SK-N-SH (cell line): Measurements from ENCODE around the gene PCSK7. TPM values are rescaled to one million over a fixed set of nuclear protein-coding genes. Genes with fewer than 3 reads are reported as not detected.

Experiments used
- CTCF ChIA-PET: fragments of 300-600, 350-600 bp; formaldehyde crosslinking; extraction: SDS; loops from one replicate; lab custom pipeline; 2021; lab: Yijun Ruan, JAX
- POLR2A ChIA-PET: fragments of 350-600 bp; sonication (Branson Sonifier 250); formaldehyde crosslinking; extraction: SDS; loops from one replicate; lab custom pipeline; 2020; ENCODE audit warnings: antibody characterized with exemption, inconsistent platforms; lab: Yijun Ruan, JAX
- DNase-seq: peaks from one replicate; pipeline ENCODE4 v3.0.0; 2012
- H2AFZ ChIP-seq: fragments of 200-600 bp; sonication (generic); 2 replicates; pipeline ENCODE4 v1.8.1; 2016; ENCODE audit warnings: antibody characterized with exemption, mild to moderate bottlenecking, low read depth
- H3F3A ChIP-seq: fragments of 200-600 bp; sonication (generic); replicated peaks from 2 replicates; pipeline ENCODE3; 2016; ENCODE audit warnings: antibody characterized with exemption, mild to moderate bottlenecking; ENCODE audit not compliant: insufficient read depth
- H3K27ac ChIP-seq, 2 experiments: fragments of 200-500 bp in 1 of 2; fragments of 200-600 bp in 1 of 2; sonication (Bioruptor generic) in 1 of 2; sonication (generic), shearing (Covaris generic) in 1 of 2; 2 replicates each; pipeline versions ENCODE4 v1.5.1 to v1.6.1; 2014 to 2016; ENCODE audit warnings: low read depth in 2 of 2, inconsistent platforms in 1 of 2, low read length in 1 of 2, mild to moderate bottlenecking in 1 of 2, mixed read lengths in 1 of 2
- H3K27me3 ChIP-seq: fragments of 200-600 bp; sonication (generic), shearing (Covaris generic); 2 replicates; pipeline ENCODE4 v1.6.1; 2016; ENCODE audit warnings: mixed run types; ENCODE audit not compliant: insufficient read depth
- H3K36me3 ChIP-seq, 2 experiments: fragments of 200-500 bp in 1 of 2; fragments of 200-600 bp in 1 of 2; sonication (Bioruptor generic) in 1 of 2; sonication (generic) in 1 of 2; replicated peaks in 1 of 2; 2 replicates each; pipeline versions ENCODE3 to v1.5.1; 2014 to 2016; ENCODE audit warnings: low read length in 1 of 2, mild to moderate bottlenecking in 1 of 2; ENCODE audit not compliant: insufficient read depth in 2 of 2, control insufficient read depth in 1 of 2
- H3K4me1 ChIP-seq, 2 experiments: fragments of 200-500 bp in 1 of 2; fragments of 200-600 bp in 1 of 2; sonication (Bioruptor generic) in 1 of 2; sonication (generic), shearing (Covaris generic) in 1 of 2; 2 replicates each; pipeline versions ENCODE4 v1.5.1 to v1.6.1; 2014 to 2016; ENCODE audit warnings: low read depth in 1 of 2, low read length in 1 of 2, mixed run types in 1 of 2; ENCODE audit not compliant: insufficient read depth in 2 of 2, control insufficient read depth in 1 of 2
- H3K4me2 ChIP-seq: fragments of 200-600 bp; sonication (generic), shearing (Covaris generic); 2 replicates; pipeline ENCODE4 v1.6.1; 2017; ENCODE audit warnings: mixed run types
- H3K4me3 ChIP-seq, 2 experiments: fragments of 200-500 bp in 1 of 2; fragments of 200-600 bp in 1 of 2; sonication (Bioruptor generic) in 1 of 2; sonication (generic), shearing (Covaris generic) in 1 of 2; 2 replicates each; pipeline versions ENCODE4 v1.5.1 to v1.8.1; 2014 to 2016; ENCODE audit warnings: low read depth in 2 of 2, inconsistent platforms in 1 of 2, low read length in 1 of 2, mild to moderate bottlenecking in 1 of 2, mixed read lengths in 1 of 2, moderate library complexity in 1 of 2
- H3K79me2 ChIP-seq: fragments of 200-600 bp; sonication (generic); 2 replicates; pipeline ENCODE4 v1.8.1; 2017; ENCODE audit warnings: mild to moderate bottlenecking; ENCODE audit not compliant: insufficient read depth
- H3K9ac ChIP-seq: fragments of 200-600 bp; sonication (generic); 2 replicates; pipeline ENCODE4 v1.6.1; 2017; ENCODE audit warnings: mixed run types
- H3K9me2 ChIP-seq: fragments of 200-600 bp; sonication (generic); 2 replicates; pipeline ENCODE4 v1.6.1; 2017; ENCODE audit warnings: mixed run types
- H3K9me3 ChIP-seq: fragments of 200-600 bp; sonication (generic); 2 replicates; pipeline ENCODE4 v1.6.1; 2017; ENCODE audit warnings: mixed run types, mild to moderate bottlenecking, moderate library complexity
- H4K20me1 ChIP-seq: fragments of 200-600 bp; sonication (generic); 2 replicates; pipeline ENCODE4 v1.6.1; 2017; ENCODE audit warnings: mild to moderate bottlenecking, mixed run types; ENCODE audit not compliant: insufficient read depth
- CTCF ChIP-seq: fragments of 200-600 bp; sonication (generic); IDR thresholded peaks from 2 replicates; pipeline ENCODE4 v1.6.1; 2017; ENCODE audit warnings: antibody characterized with exemption, mild to moderate bottlenecking, moderate library complexity
- ELF1 ChIP-seq: IDR thresholded peaks from 2 replicates; pipeline ENCODE4 v1.4.0; 2012
- EP300 ChIP-seq, 2 experiments: IDR thresholded peaks; 2 replicates each; pipeline versions ENCODE4 v1.4.0 to v1.6.1; 2012; ENCODE audit warnings: borderline replicate concordance in 1 of 2, low read depth in 1 of 2, low read length in 1 of 2
- FOXM1 ChIP-seq: IDR thresholded peaks from 2 replicates; pipeline ENCODE4 v1.4.0; 2012; ENCODE audit warnings: low read depth, mild to moderate bottlenecking
- JUND ChIP-seq: IDR thresholded peaks from 2 replicates; pipeline ENCODE4 v1.4.0; 2012
- MEF2A ChIP-seq: IDR thresholded peaks from 2 replicates; pipeline ENCODE4 v1.4.0; 2012; ENCODE audit warnings: low read depth, borderline replicate concordance
- NRF1 ChIP-seq: IDR thresholded peaks from 2 replicates; pipeline ENCODE4 v1.6.1; 2012; ENCODE audit warnings: low read depth, mild to moderate bottlenecking, low read length
- PBX3 ChIP-seq: IDR thresholded peaks from 2 replicates; pipeline ENCODE4; 2012
- RCOR1 ChIP-seq: fragments of 150-350 bp; IDR thresholded peaks from 2 replicates; pipeline ENCODE4 v1.6.1; 2017; ENCODE audit warnings: antibody characterized with exemption, low read length
- REST ChIP-seq: IDR thresholded peaks from 2 replicates; pipeline ENCODE4 v1.6.1; 2012; ENCODE audit warnings: mild to moderate bottlenecking, low read depth, low read length, moderate library complexity
- SIN3A ChIP-seq: IDR thresholded peaks from 2 replicates; pipeline ENCODE4 v1.6.1; 2012; ENCODE audit warnings: low read depth, mild to moderate bottlenecking, low read length, moderate library complexity, borderline replicate concordance
- TAF1 ChIP-seq: IDR thresholded peaks from 2 replicates; pipeline ENCODE4 v1.6.1; 2012; ENCODE audit warnings: low read depth, mild to moderate bottlenecking, low read length, moderate library complexity, borderline replicate concordance
- TCF12 ChIP-seq: IDR thresholded peaks from 2 replicates; pipeline ENCODE4 v1.4.0; 2012
- TEAD4 ChIP-seq: IDR thresholded peaks from 2 replicates; pipeline ENCODE4 v1.4.0; 2012; ENCODE audit warnings: mild to moderate bottlenecking, borderline replicate concordance; ENCODE audit not compliant: insufficient read depth
- USF1 ChIP-seq: IDR thresholded peaks from 2 replicates; pipeline ENCODE4 v1.4.0; 2012; ENCODE audit warnings: low read depth, borderline replicate concordance
- YY1 ChIP-seq: IDR thresholded peaks from 2 replicates; pipeline ENCODE4 v1.4.0; 2012; ENCODE audit warnings: low read depth, mild to moderate bottlenecking
- ZBTB33 ChIP-seq: IDR thresholded peaks from 2 replicates; pipeline ENCODE4 v1.4.0; 2012; ENCODE audit warnings: low read depth, borderline replicate concordance
- WGBS: methylation state at CpG from one replicate; pipeline ENCODE4 v1.1.6; 2017; ENCODE audit warnings: low lambda C conversion rate; 5-methylcytosine and 5-hydroxymethylcytosine counted together
- polyA plus RNA-seq, 3 experiments: library from polyadenylated mRNA; depleted of rRNA; stranded (reverse); fragments of >200 nt; gene quantifications; 2 replicates each; pipeline ENCODE4 v1.2.3, GENCODE V29; 2012

PCSK7 gene
- polyA plus RNA-seq, 1 of the 3 experiments (the other 2 are of a cell fraction) = 49.7 TPM

DNA sequence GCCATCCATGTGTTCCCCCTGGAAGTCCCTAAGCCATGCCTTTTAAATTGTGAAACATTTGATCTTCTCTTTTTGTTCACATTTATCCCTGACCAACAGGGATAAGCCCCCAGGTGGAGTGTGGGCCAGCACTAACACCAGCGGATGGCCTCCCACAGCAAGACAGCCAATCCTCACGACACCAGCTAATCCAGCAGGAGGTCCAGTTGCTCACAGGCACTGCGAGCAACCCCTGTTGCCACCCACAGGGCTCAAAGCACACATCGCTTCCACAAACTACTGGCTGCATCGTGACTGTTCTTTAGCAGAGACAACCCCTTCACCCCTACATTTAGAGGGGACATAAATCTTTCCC lies 2.0 kb downstream of the PCSK7 start:
- DNase-seq = no peak
- TF ChIP-seq PBX3 (no peak), TEAD4 (no peak), YY1 (no peak), NRF1 (no peak), CTCF (no peak), ELF1 (no peak), REST (no peak), SIN3A (no peak), EP300 (IDR thresholded peaks at IDR 0.05; ENCODE audit: borderline replicate concordance in 1 of 2, low read depth in 1 of 2, low read length in 1 of 2) (no peak), RCOR1 (no peak), MEF2A (no peak), ZBTB33 (no peak), FOXM1 (no peak), USF1 (no peak), TAF1 (no peak), TCF12 (no peak), JUND (no peak)
- TF ChIP-seq, all 33 proteins: peak for 0
- ChIA-PET POLR2A (interaction anchor here (0.8 kb wide), 1 partner anchor 9 kb away, joined by 3 read pairs; no protein-coding TSS in a partner anchor), CTCF (interaction anchor here (0.8 to 2.0 kb wide), 2 partner anchors 350 to 439 kb away, joined by 3 to 9 read pairs; partner anchors contain the start of gene APOA5)
- Histone ChIP-seq H3K4me3 (no peak overlapping the region), H4K20me1 (peaks cover 3% of the 10 kb centered on the region; the same call in 1 of the 2 replicates), H3K79me2 (peaks cover 52% of the 10 kb centered on the region), H2AFZ (no peak overlapping the region), H3K9me2 (no peaks in the 10 kb centered on the region), H3K9me3 (no peaks in the 10 kb centered on the region), H3K9ac (no peak overlapping the region), H3K27me3 (no peaks in the 10 kb centered on the region), H3K4me2 (peak overlapping the region; percentile 96; the same call in 1 of the 2 replicates), H3K27ac (no peak overlapping the region), H3K36me3 (peaks cover 12 to 48% of the 10 kb centered on the region in 2 experiments), H3F3A (peaks cover 15% of the 10 kb centered on the region), H3K4me1 (peaks cover 9 to 22% of the 10 kb centered on the region in 2 experiments; a peak in 3 of 4 replicates)
- WGBS = 97% methylated on average over 3 of the region's 5 CpGs
